ENCODE results near the gene SPTBN1. TPM values are rescaled to one million over a fixed set of nuclear protein-coding genes. Genes with fewer than 3 reads are reported as not detected.

SPTBN1 gene
- total RNA-seq, 2 experiments from 2014 or later = 132 to 183 TPM

DNA sequence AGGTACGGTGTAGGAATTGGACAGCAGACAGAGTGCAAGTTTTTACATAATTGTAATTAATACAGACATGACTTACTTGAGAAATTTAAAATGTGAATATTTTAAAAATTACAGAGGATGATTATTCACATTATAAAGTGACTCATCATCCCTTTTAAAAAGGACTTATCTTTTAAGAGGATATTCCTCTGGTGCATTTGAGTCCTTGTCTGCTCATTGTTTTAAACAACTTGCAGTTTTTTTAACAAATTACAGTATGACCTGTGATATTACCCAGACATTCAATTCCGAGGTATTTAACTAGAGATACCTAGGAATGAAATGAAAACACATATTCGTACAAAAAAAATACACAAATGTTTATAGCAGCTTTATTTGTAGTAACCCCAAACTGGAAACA, 38.0 kb downstream of the SPTBN1 start:
- Histone ChIP-seq H2AFZ (ENCODE audit: low read length) (peak overlapping the region; percentile 16; the same call in 1 of the 2 replicates), H3K79me2 (ENCODE audit: insufficient read depth, low read depth, low read length) (no peaks in the 10 kb centered on the region), H3K9me3 (ENCODE audit: low read length) (no peaks in the 10 kb centered on the region), H3K4me3 (ENCODE audit: low read depth, low read length, poor library complexity, severe bottlenecking) (no peak overlapping the region), H3K4me1 (ENCODE audit: insufficient read depth, low read length, poor library complexity, severe bottlenecking) (peaks cover 37% of the 10 kb centered on the region), H4K20me1 (ENCODE audit: insufficient read depth, low read length) (no peaks in the 10 kb centered on the region), H3K9me2 (ENCODE audit: insufficient read depth, low read length) (no peaks in the 10 kb centered on the region), H3K36me3 (ENCODE audit: insufficient read depth, low read length) (no peaks in the 10 kb centered on the region), H3K4me2 (ENCODE audit: low read length) (peak overlapping the region; percentile 25), H3K27ac (ENCODE audit: low read depth, low read length, poor library complexity, severe bottlenecking) (peak overlapping the region; percentile 2)
- no TSS peak for BruUV-seq (replicated peaks)
- TF ChIP-seq EZH2phosphoT487 (IDR thresholded peaks at IDR 0.05; ENCODE audit: borderline replicate concordance, low read depth, low read length) = no peak
- TF ChIP-seq, protein P1, sequence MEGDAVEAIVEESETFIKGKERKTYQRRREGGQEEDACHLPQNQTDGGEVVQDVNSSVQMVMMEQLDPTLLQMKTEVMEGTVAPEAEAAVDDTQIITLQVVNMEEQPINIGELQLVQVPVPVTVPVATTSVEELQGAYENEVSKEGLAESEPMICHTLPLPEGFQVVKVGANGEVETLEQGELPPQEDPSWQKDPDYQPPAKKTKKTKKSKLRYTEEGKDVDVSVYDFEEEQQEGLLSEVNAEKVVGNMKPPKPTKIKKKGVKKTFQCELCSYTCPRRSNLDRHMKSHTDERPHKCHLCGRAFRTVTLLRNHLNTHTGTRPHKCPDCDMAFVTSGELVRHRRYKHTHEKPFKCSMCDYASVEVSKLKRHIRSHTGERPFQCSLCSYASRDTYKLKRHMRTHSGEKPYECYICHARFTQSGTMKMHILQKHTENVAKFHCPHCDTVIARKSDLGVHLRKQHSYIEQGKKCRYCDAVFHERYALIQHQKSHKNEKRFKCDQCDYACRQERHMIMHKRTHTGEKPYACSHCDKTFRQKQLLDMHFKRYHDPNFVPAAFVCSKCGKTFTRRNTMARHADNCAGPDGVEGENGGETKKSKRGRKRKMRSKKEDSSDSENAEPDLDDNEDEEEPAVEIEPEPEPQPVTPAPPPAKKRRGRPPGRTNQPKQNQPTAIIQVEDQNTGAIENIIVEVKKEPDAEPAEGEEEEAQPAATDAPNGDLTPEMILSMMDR (conservative IDR thresholded peaks at IDR 0.05; ENCODE audit: low read length) = no peak
- intact Hi-C loops (cut with micrococcal nuclease; ENCODE audit: unreplicated experiment) = no loop called here
- DNase-seq (ENCODE audit: low spot score) = no peak
- POLR2A ChIA-PET = no interaction called here
- CTCF ChIA-PET (ENCODE audit: unreplicated experiment) = no interaction called here

DNA sequence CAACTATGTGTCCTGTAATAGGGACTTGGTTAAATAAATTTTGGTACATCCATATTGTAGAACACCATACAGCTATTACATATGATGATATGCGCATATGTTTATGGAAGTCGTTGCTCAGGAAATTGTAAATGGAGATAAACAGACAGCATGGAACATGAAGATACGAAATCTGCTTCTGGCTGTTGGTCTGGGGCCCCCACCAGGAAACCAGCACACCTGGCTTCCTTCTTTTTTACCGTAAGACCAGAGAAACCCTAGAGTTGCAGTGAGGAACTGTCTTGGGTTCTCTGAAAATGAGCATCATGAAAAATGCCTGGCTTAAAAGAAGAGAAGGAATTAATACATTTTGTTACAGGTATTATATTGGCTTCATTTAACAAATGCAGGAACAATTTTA, 40.8 kb downstream of the SPTBN1 start:
- Histone ChIP-seq H3K9me2 (ENCODE audit: insufficient read depth, low read length) (no peaks in the 10 kb centered on the region), H2AFZ (ENCODE audit: low read length) (peak overlapping the region; percentile 37; the same call in 1 of the 2 replicates), H3K36me3 (ENCODE audit: insufficient read depth, low read length) (no peaks in the 10 kb centered on the region), H3K9me3 (ENCODE audit: low read length) (no peaks in the 10 kb centered on the region), H3K27ac (ENCODE audit: low read depth, low read length, poor library complexity, severe bottlenecking) (peak overlapping the region; percentile 3), H4K20me1 (ENCODE audit: insufficient read depth, low read length) (no peaks in the 10 kb centered on the region), H3K4me2 (ENCODE audit: low read length) (peak overlapping the region; percentile 21), H3K79me2 (ENCODE audit: insufficient read depth, low read depth, low read length) (no peaks in the 10 kb centered on the region), H3K4me1 (ENCODE audit: insufficient read depth, low read length, poor library complexity, severe bottlenecking) (peaks cover 37% of the 10 kb centered on the region), H3K4me3 (ENCODE audit: low read depth, low read length, poor library complexity, severe bottlenecking) (no peak overlapping the region)
- TF ChIP-seq EZH2phosphoT487 (IDR thresholded peaks at IDR 0.05; ENCODE audit: borderline replicate concordance, low read depth, low read length) = no peak
- TF ChIP-seq, protein P1 (conservative IDR thresholded peaks at IDR 0.05; ENCODE audit: low read length) = peak; percentile 47
- ChIA-PET POLR2A (interaction anchor here (0.5 to 0.6 kb wide), 2 partner anchors 175 to 1084 kb away, joined by 3 read pairs; no protein-coding TSS in a partner anchor), CTCF (ENCODE audit: unreplicated experiment) (no interaction called here)
- intact Hi-C loops (cut with micrococcal nuclease; ENCODE audit: unreplicated experiment) = no loop called here
- DNase-seq (ENCODE audit: low spot score) = peak; percentile 61
- BruUV-seq (replicated peaks) = no TSS peak

DNA sequence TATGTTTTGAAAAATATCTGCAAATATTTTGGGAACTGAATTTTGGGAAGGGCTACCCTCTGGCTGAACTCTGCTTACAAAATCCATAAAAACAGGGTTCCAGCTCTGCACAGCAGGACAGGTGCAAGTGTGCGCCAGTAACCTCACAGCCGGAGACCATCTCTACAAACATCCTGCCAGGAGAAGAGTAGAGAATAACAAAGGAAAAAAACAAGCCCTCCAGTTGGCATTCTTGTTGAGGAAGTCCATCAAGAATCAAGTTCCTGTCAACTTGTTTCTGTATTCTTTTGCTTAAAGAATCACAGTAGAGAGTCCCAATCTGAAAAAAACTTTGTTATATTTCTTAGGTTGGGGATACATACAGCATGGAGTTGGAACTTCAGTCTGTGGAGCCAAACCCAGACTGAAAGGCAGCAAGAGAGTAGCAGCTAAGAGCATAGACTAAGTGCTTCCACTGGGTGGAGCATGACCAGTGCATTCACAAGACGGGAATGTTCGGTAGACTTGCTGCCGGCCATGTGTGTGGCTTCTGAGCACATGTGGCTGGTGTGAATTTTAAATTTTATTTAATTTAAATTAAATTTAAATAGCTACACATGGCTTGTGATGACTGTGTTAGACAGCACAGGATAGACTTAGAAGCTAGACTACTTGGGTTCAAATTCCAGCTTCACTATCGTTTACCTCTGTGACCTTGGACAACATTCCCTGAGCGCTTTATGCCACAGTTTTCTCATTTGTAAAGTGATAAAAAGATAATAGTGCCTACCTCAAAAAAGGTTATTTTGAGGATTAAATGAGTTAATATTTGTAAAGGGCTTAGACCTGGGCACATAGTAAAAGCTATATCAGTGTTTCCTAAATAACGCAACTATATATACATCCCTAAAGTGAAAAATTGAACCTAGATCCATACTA, 41.9 kb downstream of the SPTBN1 start:
- DNase-seq (ENCODE audit: low spot score) = peak; percentile 36
- intact Hi-C loops (cut with micrococcal nuclease; ENCODE audit: unreplicated experiment) = no loop called here
- no peaks in the 10 kb centered on the region for H3K79me2 ChIP-seq (ENCODE audit: insufficient read depth, low read depth, low read length)

More for the DNA sequence above, 41.9 kb downstream of the SPTBN1 start:
- H3K9me3 ChIP-seq (ENCODE audit: low read length) = no peaks in the 10 kb centered on the region
- peaks cover 44% of the 10 kb centered on the region for H3K4me1 ChIP-seq (ENCODE audit: insufficient read depth, low read length, poor library complexity, severe bottlenecking)
- CTCF ChIA-PET (ENCODE audit: unreplicated experiment) = no interaction called here
- H2AFZ ChIP-seq (ENCODE audit: low read length) = peak overlapping the region; percentile 45; the same call in 1 of the 2 replicates
- no peaks in the 10 kb centered on the region for H4K20me1 ChIP-seq (ENCODE audit: insufficient read depth, low read length)
- no peaks in the 10 kb centered on the region for H3K9me2 ChIP-seq (ENCODE audit: insufficient read depth, low read length)
- H3K36me3 ChIP-seq (ENCODE audit: insufficient read depth, low read length) = no peaks in the 10 kb centered on the region
- TF ChIP-seq, protein P1 (conservative IDR thresholded peaks at IDR 0.05; ENCODE audit: low read length) = peak; percentile 62
- no peak for TF ChIP-seq EZH2phosphoT487 (IDR thresholded peaks at IDR 0.05; ENCODE audit: borderline replicate concordance, low read depth, low read length)
- no peak overlapping the region for H3K27ac ChIP-seq (ENCODE audit: low read depth, low read length, poor library complexity, severe bottlenecking)
- H3K4me3 ChIP-seq (ENCODE audit: low read depth, low read length, poor library complexity, severe bottlenecking) = no peak overlapping the region
- BruUV-seq (replicated peaks) = no TSS peak
- no peak overlapping the region for H3K4me2 ChIP-seq (ENCODE audit: low read length)
- POLR2A ChIA-PET = interaction anchor here (0.6 to 1.1 kb wide), 2 partner anchors 181 to 1085 kb away, joined by 3 to 4 read pairs; no protein-coding TSS in a partner anchor

All from OCI-LY7 (cell line).